ENCODE measurements around the gene C14orf132. TPM values are rescaled to one million over a fixed set of nuclear protein-coding genes. Genes with fewer than 3 reads are reported as not detected.

Gene C14orf132
- total and polyA plus RNA-seq, 2 donors (not counting 1 experiment from before 2014, with no cell fraction given) = 12.1 to 48.6 TPM

DNA sequence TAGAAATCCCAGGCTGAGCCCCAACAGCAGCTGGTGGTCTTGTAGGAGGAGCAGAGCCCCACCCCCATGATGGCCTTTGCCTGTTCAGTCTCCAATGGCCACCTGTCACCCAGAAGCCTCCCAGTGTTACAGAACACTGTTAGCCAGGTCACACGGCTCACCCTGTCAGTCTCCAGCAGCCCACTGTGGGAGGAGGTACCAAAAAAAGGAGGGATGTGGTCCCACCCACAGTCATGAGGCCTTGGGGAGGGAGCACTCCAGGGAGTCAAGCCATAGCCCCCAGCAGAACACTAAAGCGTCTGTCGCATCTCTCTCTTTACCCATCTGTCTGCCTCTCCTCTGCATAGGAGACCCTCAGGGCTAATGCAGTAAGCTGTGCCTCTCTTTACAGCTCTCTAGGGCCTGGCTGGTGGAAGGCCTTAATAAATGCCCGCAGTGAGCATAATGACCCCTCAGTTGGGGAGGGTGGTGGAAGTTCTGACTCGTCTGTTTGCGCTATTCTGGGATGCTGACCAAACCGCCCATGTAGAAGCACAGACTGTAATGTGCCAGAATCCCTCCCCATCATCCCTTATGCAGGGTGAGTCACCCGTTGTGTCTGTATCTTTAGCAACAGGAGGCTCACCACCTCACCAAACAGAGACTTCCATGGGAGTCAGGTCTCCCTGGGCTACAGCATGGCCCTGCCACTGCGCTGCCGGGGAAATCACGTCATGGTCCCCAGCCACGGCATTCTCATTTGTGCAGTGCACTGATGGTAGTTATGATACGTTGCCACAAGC is 14.6 kb downstream of the C14orf132 start:
- H3K36me3 ChIP-seq (ENCODE audit: control insufficient read depth, insufficient read depth, low read length) = peaks cover 2% of the 10 kb centered on the region
- no peaks in the 10 kb centered on the region for H4K20me1 ChIP-seq (ENCODE audit: control insufficient read depth, extremely low read depth, insufficient read depth, low read length)
- peak overlapping the region; percentile 79 for H3K27ac ChIP-seq (ENCODE audit: insufficient read depth, low read length)
- no peaks in the 10 kb centered on the region for H3K9me3 ChIP-seq (ENCODE audit: control insufficient read depth, insufficient read depth, low read depth, low read length)
- peak overlapping the region; percentile 29 for H3K9ac ChIP-seq (ENCODE audit: insufficient read depth, low read length)
- peak overlapping the region; percentile 44 for H3K4me2 ChIP-seq (ENCODE audit: extremely low read depth, insufficient read depth, low read length)
- TF ChIP-seq, protein P1, sequence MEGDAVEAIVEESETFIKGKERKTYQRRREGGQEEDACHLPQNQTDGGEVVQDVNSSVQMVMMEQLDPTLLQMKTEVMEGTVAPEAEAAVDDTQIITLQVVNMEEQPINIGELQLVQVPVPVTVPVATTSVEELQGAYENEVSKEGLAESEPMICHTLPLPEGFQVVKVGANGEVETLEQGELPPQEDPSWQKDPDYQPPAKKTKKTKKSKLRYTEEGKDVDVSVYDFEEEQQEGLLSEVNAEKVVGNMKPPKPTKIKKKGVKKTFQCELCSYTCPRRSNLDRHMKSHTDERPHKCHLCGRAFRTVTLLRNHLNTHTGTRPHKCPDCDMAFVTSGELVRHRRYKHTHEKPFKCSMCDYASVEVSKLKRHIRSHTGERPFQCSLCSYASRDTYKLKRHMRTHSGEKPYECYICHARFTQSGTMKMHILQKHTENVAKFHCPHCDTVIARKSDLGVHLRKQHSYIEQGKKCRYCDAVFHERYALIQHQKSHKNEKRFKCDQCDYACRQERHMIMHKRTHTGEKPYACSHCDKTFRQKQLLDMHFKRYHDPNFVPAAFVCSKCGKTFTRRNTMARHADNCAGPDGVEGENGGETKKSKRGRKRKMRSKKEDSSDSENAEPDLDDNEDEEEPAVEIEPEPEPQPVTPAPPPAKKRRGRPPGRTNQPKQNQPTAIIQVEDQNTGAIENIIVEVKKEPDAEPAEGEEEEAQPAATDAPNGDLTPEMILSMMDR (conservative IDR thresholded peaks at IDR 0.05 in 1 of 2, IDR thresholded peaks at IDR 0.05 in 1 of 2; ENCODE audit: low read depth in 1 of 2, low read length in 2 of 2) = no peak
- no peak for TF ChIP-seq EZH2 (IDR thresholded peaks at IDR 0.05; ENCODE audit: low read length, missing control alignments)
- no peaks in the 10 kb centered on the region for H3K27me3 ChIP-seq (ENCODE audit: control insufficient read depth, insufficient read depth, low read length)
- DNase-seq (ENCODE audit: low read depth in 2 of 2) = peak; percentile 97 to 100
- peaks cover 15% of the 10 kb centered on the region for H3K4me1 ChIP-seq (ENCODE audit: control insufficient read depth, extremely low read depth, insufficient read depth, low read length)
- no peak overlapping the region for H2AFZ ChIP-seq (ENCODE audit: low read length)
- no peaks in the 10 kb centered on the region for H3K79me2 ChIP-seq (ENCODE audit: control insufficient read depth, insufficient read depth, low read length)
- H3K4me3 ChIP-seq (replicated peaks in 1 of 4; ENCODE audit: control extremely low read depth in 1 of 4, insufficient read depth in 1 of 4, low read depth in 3 of 4, low read length in 4 of 4) = no peak overlapping the region

DNA sequence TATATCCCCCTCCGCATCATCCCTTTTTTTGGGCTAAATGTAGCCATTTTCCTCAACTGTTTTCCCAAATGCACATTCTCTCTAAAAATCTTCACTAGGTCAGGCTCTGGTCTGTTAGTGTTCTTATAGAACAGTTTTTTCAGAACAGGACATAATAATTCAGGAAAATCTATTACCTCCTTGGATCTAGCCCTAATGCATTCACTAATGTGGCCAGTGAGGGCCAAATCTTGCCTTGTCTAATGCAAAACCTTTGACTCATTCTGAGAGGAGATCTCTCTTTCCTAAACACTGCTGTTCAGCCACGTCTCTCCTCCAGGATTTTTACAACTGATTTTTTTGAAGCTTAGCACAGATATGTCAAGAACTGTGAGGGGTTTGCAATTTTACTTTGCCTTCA is 15.5 kb downstream of the C14orf132 start:
- H3K79me2 ChIP-seq (ENCODE audit: control insufficient read depth, insufficient read depth, low read length) = no peaks in the 10 kb centered on the region
- H3K27me3 ChIP-seq (ENCODE audit: control insufficient read depth, insufficient read depth, low read length) = no peaks in the 10 kb centered on the region

DNA sequence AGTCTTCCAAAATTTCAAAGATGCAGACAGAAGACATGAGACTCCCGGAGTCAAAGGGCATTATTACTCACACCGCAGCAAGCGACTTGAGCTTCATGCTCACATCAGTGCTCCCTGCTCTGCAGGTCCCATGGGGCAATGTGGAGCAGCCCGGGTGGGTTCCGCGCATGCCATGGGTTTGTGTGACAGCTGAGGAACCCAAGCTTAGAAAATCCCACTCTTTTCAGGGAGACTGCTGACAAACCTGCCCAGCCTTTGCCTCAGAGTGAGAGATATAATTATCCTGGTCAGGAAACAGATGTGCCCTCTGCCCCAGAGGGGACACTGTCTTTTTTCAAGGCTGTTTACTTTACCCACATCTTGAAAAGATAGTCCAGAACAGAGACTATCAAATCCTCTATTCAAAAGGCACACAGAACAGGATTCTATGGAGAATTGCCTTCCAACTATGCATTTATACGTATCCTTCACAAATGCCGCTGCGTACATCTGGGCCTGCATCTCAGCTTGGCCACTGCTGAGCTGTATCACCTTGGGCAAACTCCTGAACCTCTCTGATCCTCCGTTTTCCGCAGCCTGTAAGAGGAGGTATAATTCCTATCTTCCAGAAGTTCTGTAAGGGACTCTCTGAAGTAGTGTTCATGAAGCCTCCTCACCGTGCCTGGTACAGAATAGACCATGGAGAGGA is 16.0 kb downstream of the C14orf132 start:
- Histone ChIP-seq H2AFZ (ENCODE audit: low read length) (no peak overlapping the region), H3K4me3 (replicated peaks in 1 of 4; ENCODE audit: control extremely low read depth in 1 of 4, insufficient read depth in 1 of 4, low read depth in 3 of 4, low read length in 4 of 4) (no peak overlapping the region), H4K20me1 (ENCODE audit: control insufficient read depth, extremely low read depth, insufficient read depth, low read length) (no peaks in the 10 kb centered on the region), H3K79me2 (ENCODE audit: control insufficient read depth, insufficient read depth, low read length) (no peaks in the 10 kb centered on the region), H3K27me3 (ENCODE audit: control insufficient read depth, insufficient read depth, low read length) (no peaks in the 10 kb centered on the region), H3K27ac (ENCODE audit: insufficient read depth, low read length) (no peak overlapping the region), H3K36me3 (ENCODE audit: control insufficient read depth, insufficient read depth, low read length) (peaks cover 2% of the 10 kb centered on the region), H3K9ac (ENCODE audit: insufficient read depth, low read length) (no peak overlapping the region), H3K9me3 (ENCODE audit: control insufficient read depth, insufficient read depth, low read depth, low read length) (no peaks in the 10 kb centered on the region), H3K4me2 (ENCODE audit: extremely low read depth, insufficient read depth, low read length) (no peak overlapping the region), H3K4me1 (ENCODE audit: control insufficient read depth, extremely low read depth, insufficient read depth, low read length) (peaks cover 15% of the 10 kb centered on the region)
- DNase-seq (ENCODE audit: low read depth in 2 of 2) = peak; percentile 38 to 50
- TF ChIP-seq, protein P1 (conservative IDR thresholded peaks at IDR 0.05 in 1 of 2, IDR thresholded peaks at IDR 0.05 in 1 of 2; ENCODE audit: low read depth in 1 of 2, low read length in 2 of 2) = no peak
- TF ChIP-seq EZH2 (IDR thresholded peaks at IDR 0.05; ENCODE audit: low read length, missing control alignments) = no peak

More for the DNA sequence above, 15.5 kb downstream of the C14orf132 start:
- Histone ChIP-seq H4K20me1 (ENCODE audit: control insufficient read depth, extremely low read depth, insufficient read depth, low read length) (no peaks in the 10 kb centered on the region), H3K9ac (ENCODE audit: insufficient read depth, low read length) (no peak overlapping the region), H3K4me3 (replicated peaks in 1 of 4; ENCODE audit: control extremely low read depth in 1 of 4, insufficient read depth in 1 of 4, low read depth in 3 of 4, low read length in 4 of 4) (no peak overlapping the region), H3K9me3 (ENCODE audit: control insufficient read depth, insufficient read depth, low read depth, low read length) (no peaks in the 10 kb centered on the region), H3K4me2 (ENCODE audit: extremely low read depth, insufficient read depth, low read length) (no peak overlapping the region), H2AFZ (ENCODE audit: low read length) (no peak overlapping the region), H3K4me1 (ENCODE audit: control insufficient read depth, extremely low read depth, insufficient read depth, low read length) (peaks cover 15% of the 10 kb centered on the region), H3K36me3 (ENCODE audit: control insufficient read depth, insufficient read depth, low read length) (peaks cover 2% of the 10 kb centered on the region), H3K27ac (ENCODE audit: insufficient read depth, low read length) (peak overlapping the region; percentile 78)
- DNase-seq (ENCODE audit: low read depth in 2 of 2) = no peak
- TF ChIP-seq, protein P1 (conservative IDR thresholded peaks at IDR 0.05 in 1 of 2, IDR thresholded peaks at IDR 0.05 in 1 of 2; ENCODE audit: low read depth in 1 of 2, low read length in 2 of 2) = no peak
- TF ChIP-seq EZH2 (IDR thresholded peaks at IDR 0.05; ENCODE audit: low read length, missing control alignments) = no peak
